H1 (cell line): ENCODE data around the gene PIP5K1B. TPM values are rescaled to one million over a fixed set of nuclear protein-coding genes. Genes with fewer than 3 reads are reported as not detected.

ENCODE experiments used
- CTCF ChIA-PET: fragments of 300-600 bp; sonication (Branson Sonifier 250); formaldehyde crosslinking; loops from one replicate; lab custom pipeline; 2021; ENCODE audit not compliant: partially characterized antibody; lab: Charles Lee
- POLR2A ChIA-PET: fragments of 300-600 bp; sonication (Branson Sonifier 250); formaldehyde crosslinking; loops from one replicate; lab custom pipeline; 2021; ENCODE audit warnings: inconsistent platforms; ENCODE audit not compliant: partially characterized antibody; lab: Charles Lee
- DNase-seq, 2 experiments: peaks; one replicate each; pipeline versions ENCODE4 v3.0.0 to v3.0.0-alpha.2; 2010 to 2022; ENCODE audit warnings: low spot score in 2 of 2, low read depth in 1 of 2, mixed read lengths in 1 of 2
- FAIRE-seq: peaks from 2 replicates; lab custom pipeline; 2011; peaks lifted over from hg19 to GRCh38; lab: Jason Lieb, UNC
- H2AFZ ChIP-seq: 2 replicates; pipeline ENCODE4 v1.8.1; 2012; ENCODE audit warnings: low read length, inconsistent platforms
- H2AK5ac ChIP-seq: 2 replicates; pipeline ENCODE4 v1.6.1; 2013; ENCODE audit warnings: low read depth, low read length
- H2BK120ac ChIP-seq: replicated peaks from 2 replicates; pipeline ENCODE3; 2013; ENCODE audit warnings: low read depth, low read length, inconsistent platforms
- H2BK12ac ChIP-seq: 2 replicates; pipeline ENCODE4 v1.6.1; 2013; ENCODE audit warnings: low read depth, low read length
- H2BK15ac ChIP-seq: 2 replicates; pipeline ENCODE4 v1.6.1; 2013; ENCODE audit warnings: low read length
- H2BK20ac ChIP-seq: 2 replicates; pipeline ENCODE4 v1.6.1; 2013; ENCODE audit warnings: low read length
- H2BK5ac ChIP-seq: 2 replicates; pipeline ENCODE4 v1.6.1; 2013; ENCODE audit warnings: low read depth, low read length
- H3K14ac ChIP-seq: 2 replicates; pipeline ENCODE4 v1.6.1; 2013; ENCODE audit warnings: inconsistent platforms; ENCODE audit not compliant: insufficient read length
- H3K18ac ChIP-seq: 2 replicates; pipeline ENCODE4 v1.6.1; 2013; ENCODE audit warnings: low read length; ENCODE audit errors: extremely low read depth
- H3K23ac ChIP-seq: 2 replicates; pipeline ENCODE4 v1.6.1; 2013; ENCODE audit warnings: inconsistent platforms; ENCODE audit not compliant: insufficient read length
- H3K23me2 ChIP-seq: 2 replicates; pipeline ENCODE4 v1.6.1; 2013; ENCODE audit warnings: low read depth, low read length
- H3K27ac ChIP-seq: 2 replicates; pipeline ENCODE4 v1.6.1; 2011; ENCODE audit warnings: low read depth, low read length, inconsistent platforms
- H3K27me3 ChIP-seq, 4 experiments: replicated peaks in 1 of 4; 1 replicate in 1 of 4; 2 replicates in 3 of 4; pipeline versions ENCODE4 v1.6.1 to v1.8.1; 2011 to 2013; ENCODE audit warnings: low read length in 3 of 4, mild to moderate bottlenecking in 3 of 4, inconsistent platforms in 2 of 4, mixed read lengths in 2 of 4, moderate library complexity in 1 of 4; ENCODE audit not compliant: control insufficient read depth in 3 of 4, insufficient read depth in 3 of 4; ENCODE audit errors: extremely low read depth in 1 of 4
- H3K36me3 ChIP-seq, 4 experiments: 2 replicates each; pipeline versions ENCODE4 v1.6.1 to v1.8.1; 2011 to 2013; ENCODE audit warnings: mild to moderate bottlenecking in 4 of 4, low read length in 3 of 4, moderate library complexity in 2 of 4, control low read depth in 1 of 4, inconsistent platforms in 1 of 4; ENCODE audit not compliant: insufficient read depth in 4 of 4, control insufficient read depth in 2 of 4
- H3K4ac ChIP-seq: replicated peaks from 2 replicates; pipeline ENCODE3; 2013; ENCODE audit warnings: low read length, low read depth, mixed read lengths, inconsistent platforms; ENCODE audit not compliant: insufficient read length
- H3K4me1 ChIP-seq, 4 experiments: replicated peaks in 1 of 4; 1 replicate in 1 of 4; 2 replicates in 3 of 4; pipeline versions ENCODE4 v1.6.1 to v1.8.1; 2011 to 2013; ENCODE audit warnings: low read length in 3 of 4, inconsistent platforms in 2 of 4, mixed read lengths in 1 of 4; ENCODE audit not compliant: insufficient read depth in 4 of 4, control insufficient read depth in 3 of 4
- H3K4me2 ChIP-seq, 2 experiments: 2 replicates each; pipeline versions ENCODE4 v1.6.1 to v1.8.1; 2011 to 2013; ENCODE audit warnings: low read depth in 2 of 2, low read length in 2 of 2, control low read depth in 1 of 2, inconsistent platforms in 1 of 2, mild to moderate bottlenecking in 1 of 2; ENCODE audit not compliant: insufficient read depth in 1 of 2
- H3K4me3 ChIP-seq, 4 experiments: fragments of 200-600, 300-600 bp in 1 of 4; sonication (generic), shearing (Covaris generic), sonication (Bioruptor Twin) in 1 of 4; 2 replicates each; pipeline versions ENCODE4 v1.5.1 to v1.8.1; 2011 to 2016; ENCODE audit warnings: low read length in 4 of 4, low read depth in 3 of 4, control low read depth in 2 of 4, inconsistent platforms in 2 of 4, mild to moderate bottlenecking in 2 of 4, mixed read lengths in 1 of 4, moderate library complexity in 1 of 4; ENCODE audit not compliant: insufficient read depth in 2 of 4; ENCODE audit errors: extremely low read depth in 1 of 4
- H3K56ac ChIP-seq: replicated peaks from 2 replicates; pipeline ENCODE3; 2013; ENCODE audit warnings: low read depth, mild to moderate bottlenecking, mixed read lengths, low read length, inconsistent platforms; ENCODE audit not compliant: insufficient read length
- H3K79me1 ChIP-seq: 2 replicates; pipeline ENCODE4 v1.6.1; 2013; ENCODE audit warnings: low read depth, low read length, control low read depth
- H3K79me2 ChIP-seq, 2 experiments: 2 replicates each; pipeline versions ENCODE4 v1.6.1 to v1.8.1; 2012 to 2013; ENCODE audit warnings: low read length in 2 of 2, mild to moderate bottlenecking in 2 of 2, inconsistent platforms in 1 of 2; ENCODE audit not compliant: insufficient read depth in 2 of 2, control insufficient read depth in 1 of 2
- H3K9ac ChIP-seq, 4 experiments: replicated peaks in 1 of 4; 1 replicate in 1 of 4; 2 replicates in 3 of 4; pipeline versions ENCODE4 v1.6.1 to v1.8.1; 2011 to 2013; ENCODE audit warnings: low read depth in 3 of 4, low read length in 3 of 4, control low read depth in 2 of 4, mild to moderate bottlenecking in 2 of 4, moderate library complexity in 2 of 4, inconsistent platforms in 1 of 4; ENCODE audit errors: extremely low read depth in 1 of 4
- H3K9me3 ChIP-seq, 2 experiments: 2 replicates each; pipeline versions ENCODE4 v1.6.1 to v1.8.1; 2012 to 2013; ENCODE audit warnings: mild to moderate bottlenecking in 2 of 2, moderate library complexity in 2 of 2, control low read depth in 1 of 2, inconsistent platforms in 1 of 2, low read depth in 1 of 2, low read length in 1 of 2, mixed read lengths in 1 of 2; ENCODE audit not compliant: insufficient read depth in 2 of 2
- H4K20me1 ChIP-seq, 2 experiments: replicated peaks in 1 of 2; 2 replicates each; pipeline versions ENCODE3 to v1.8.1; 2011 to 2013; ENCODE audit warnings: inconsistent platforms in 2 of 2, low read length in 2 of 2, mild to moderate bottlenecking in 1 of 2; ENCODE audit not compliant: insufficient read depth in 2 of 2, control insufficient read depth in 1 of 2
- H4K5ac ChIP-seq: 2 replicates; pipeline ENCODE4 v1.6.1; 2013; ENCODE audit warnings: low read length, low read depth, mixed read lengths, inconsistent platforms; ENCODE audit not compliant: insufficient read length
- H4K8ac ChIP-seq: 2 replicates; pipeline ENCODE4 v1.8.0; 2013; ENCODE audit warnings: mild to moderate bottlenecking, moderate library complexity, low read length, inconsistent platforms; ENCODE audit not compliant: insufficient read depth; ENCODE audit errors: extremely low read depth
- H4K91ac ChIP-seq: replicated peaks from 2 replicates; pipeline ENCODE3; 2013; ENCODE audit warnings: low read length, mixed read lengths, inconsistent platforms; ENCODE audit not compliant: insufficient read length
- KDM1A ChIP-seq: fragments of 200-600, 300-600 bp; sonication (generic); IDR thresholded peaks from 2 replicates; pipeline ENCODE4 v1.7.1; 2016; ENCODE audit warnings: mild to moderate bottlenecking, low read length, borderline replicate concordance
- RFX5 ChIP-seq: IDR thresholded peaks from 2 replicates; pipeline ENCODE4 v1.6.1; 2011; ENCODE audit warnings: low read depth, low read length, improper control_type of control experiment, borderline replicate concordance
- SIRT6 ChIP-seq: IDR thresholded peaks from one replicate; pipeline ENCODE4 v1.7.1; 2012; ENCODE audit warnings: low read length, inconsistent platforms
- WGBS, 2 experiments: shearing (Covaris generic) in 1 of 2; methylation state at CpG; one replicate each; pipeline versions ENCODE4 v1.1.6 to v1.1.7; 2013 to 2015; ENCODE audit warnings: low lambda C conversion rate in 2 of 2, mixed read lengths in 2 of 2, inconsistent platforms in 1 of 2, low coverage in 1 of 2, missing lambda C conversion rate in 1 of 2; ENCODE audit not compliant: insufficient replicate concordance in 2 of 2, insufficient coverage in 1 of 2, insufficient read length in 1 of 2; ENCODE audit errors: extremely low coverage in 1 of 2, missing lambda C conversion rate in 1 of 2; 5-methylcytosine and 5-hydroxymethylcytosine counted together
- polyA plus RNA-seq, 7 experiments: library from polyadenylated mRNA; depleted of rRNA in 3 of 7; stranded (reverse) in 5 of 7; unstranded in 2 of 7; fragments of >200 nt in 5 of 7; fragments of 200-250 nt in 2 of 7; gene quantifications; 1 replicate in 5 of 7; 2 replicates in 1 of 7; 4 replicates in 1 of 7; pipeline versions ENCODE4 v1.2.1 to v1.2.3, GENCODE V29; 2011 to 2013; ENCODE audit warnings: missing spikeins in 2 of 7, mixed read lengths in 2 of 7
- total RNA-seq: library from RNA; stranded (reverse); fragmentation: NEBNext Ultra II Directional; extraction: Animal tissue kit (Norgen Biotek cat#: 25700); gene quantifications from 2 replicates; pipeline ENCODE4 v1.2.1, GENCODE V29; 2021
- TF ChIP-seq, protein P1 (sequence below): IDR thresholded peaks from 2 replicates; pipeline ENCODE4 v1.6.1; 2012; ENCODE audit warnings: low read length, inconsistent platforms

PIP5K1B gene
- total and polyA plus RNA-seq, 2 of the 8 experiments (the other 6 are each of a cell fraction or from before 2014, with no cell fraction given), result 4.7 to 7.7 TPM

DNA sequence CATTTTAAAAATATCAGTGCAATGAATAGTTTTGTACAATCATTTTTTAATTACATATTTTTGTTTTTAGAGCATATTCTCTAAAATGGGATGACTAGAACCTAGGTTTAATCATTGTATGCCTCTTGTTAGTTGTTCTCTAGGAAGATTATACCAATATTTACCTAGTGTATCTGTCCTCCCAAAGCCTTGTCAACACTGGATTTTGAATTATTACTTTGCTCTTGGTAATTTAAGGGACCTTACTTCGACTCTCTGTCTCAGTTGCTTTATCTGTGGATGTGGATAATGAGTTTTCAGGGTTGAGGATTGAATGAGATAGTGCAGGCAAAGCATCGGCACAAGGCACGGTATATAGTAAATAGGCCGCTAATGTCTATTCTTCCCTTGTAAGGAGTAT, 10.9 kb upstream of the PIP5K1B start:
- Histone ChIP-seq H3K14ac (no peak overlapping the region), H2BK15ac (no peak overlapping the region), H3K4me1 (0 out of 7 replicates have a peak, but pooled peaks cover 0 to 2% (median 0%) of the 10 kb centered on the region in 4 experiments), H4K91ac (no peak overlapping the region), H3K27ac (no peak overlapping the region), H4K20me1 (no peaks in the 10 kb centered on the region), H2BK5ac (no peak overlapping the region), H3K36me3 (no peaks in the 10 kb centered on the region), H4K5ac (no peak overlapping the region), H3K9ac (no peak overlapping the region), H3K56ac (no peak overlapping the region), H3K23me2 (no peaks in the 10 kb centered on the region; the same call in 1 of the 2 replicates), H3K4me3 (no peak overlapping the region), H2AK5ac (no peak overlapping the region), H3K18ac (no peak overlapping the region), H2BK120ac (no peak overlapping the region), H3K79me1 (no peaks in the 10 kb centered on the region), H2AFZ (no peak overlapping the region), H3K4ac (no peak overlapping the region), H2BK20ac (no peak overlapping the region), H3K4me2 (no peak overlapping the region), H3K79me2 (no peaks in the 10 kb centered on the region), H3K27me3 (no peaks in the 10 kb centered on the region), H2BK12ac (no peak overlapping the region), H3K9me3 (no peaks in the 10 kb centered on the region), H4K8ac (no peak overlapping the region), H3K23ac (no peak overlapping the region)
- DNase-seq (no peak), FAIRE-seq (no peak)
- whole genome bisulfite sequencing, 2 experiments, result 94% methylated on average over 4 of the region's 4 CpGs; no CpG with 5 or more reads in 1 of the 2 experiments
- ChIA-PET POLR2A (no interaction called here), CTCF (no interaction called here)
- TF ChIP-seq SIRT6, result no peak
- no peak for TF ChIP-seq KDM1A
- TF ChIP-seq RFX5, result no peak
- TF ChIP-seq, protein P1, sequence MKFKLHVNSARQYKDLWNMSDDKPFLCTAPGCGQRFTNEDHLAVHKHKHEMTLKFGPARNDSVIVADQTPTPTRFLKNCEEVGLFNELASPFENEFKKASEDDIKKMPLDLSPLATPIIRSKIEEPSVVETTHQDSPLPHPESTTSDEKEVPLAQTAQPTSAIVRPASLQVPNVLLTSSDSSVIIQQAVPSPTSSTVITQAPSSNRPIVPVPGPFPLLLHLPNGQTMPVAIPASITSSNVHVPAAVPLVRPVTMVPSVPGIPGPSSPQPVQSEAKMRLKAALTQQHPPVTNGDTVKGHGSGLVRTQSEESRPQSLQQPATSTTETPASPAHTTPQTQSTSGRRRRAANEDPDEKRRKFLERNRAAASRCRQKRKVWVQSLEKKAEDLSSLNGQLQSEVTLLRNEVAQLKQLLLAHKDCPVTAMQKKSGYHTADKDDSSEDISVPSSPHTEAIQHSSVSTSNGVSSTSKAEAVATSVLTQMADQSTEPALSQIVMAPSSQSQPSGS, result no peak
